Upper lobe of left lung (tissue), 4 donors: ENCODE results near the gene NME7.

Experiments
- EP300 ChIP-seq, 4 donors: sonication (generic); formaldehyde crosslinking; IDR thresholded peaks; one replicate each; pipeline ENCODE4 v1.5.1; 2017; ENCODE audit warnings: antibody characterized with exemption in 4 of 4, control low read depth in 2 of 4
- POLR2A ChIP-seq, 4 donors: fragments of 450-650 bp; IDR thresholded peaks; one replicate each; pipeline ENCODE4 v1.5.1; 2016 to 2017; ENCODE audit warnings: antibody characterized with exemption in 4 of 4, mild to moderate bottlenecking in 2 of 4
- POLR2AphosphoS5 ChIP-seq, 2 donors: sonication (generic); formaldehyde crosslinking; IDR thresholded peaks; one replicate each; pipeline ENCODE4 v1.5.1; 2017; ENCODE audit warnings: antibody characterized with exemption in 2 of 2
- TF ChIP-seq, protein P1 (sequence below), 6 experiments: fragments of 450-650 bp in 4 of 6; fragments of 200-600 bp in 2 of 6; sonication (generic) in 2 of 6; IDR thresholded peaks; one replicate each; pipeline ENCODE4 v1.5.1; 2016 to 2019; ENCODE audit warnings: antibody characterized with exemption in 6 of 6

DNA sequence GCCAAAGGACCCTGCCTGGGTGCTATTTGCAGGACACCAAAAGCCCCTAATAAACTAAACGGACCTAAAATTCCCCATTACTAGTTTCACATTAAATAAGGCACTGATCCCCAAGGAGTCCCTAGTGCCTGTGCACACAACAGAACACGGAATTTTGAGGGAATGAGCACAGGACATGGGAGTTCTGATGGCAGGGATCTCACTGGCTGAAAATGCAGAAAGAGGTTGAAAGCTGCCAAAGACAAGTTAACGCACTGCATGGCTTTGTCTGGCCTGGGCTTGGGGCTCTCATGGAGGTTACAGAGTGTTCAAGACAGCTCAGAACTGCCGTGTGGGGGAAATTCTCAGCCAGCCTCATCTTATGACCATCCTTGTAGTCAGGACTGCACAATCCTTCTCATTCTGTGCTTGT is 276.7 kb downstream of the NME7 start:
- TF ChIP-seq, protein P1, sequence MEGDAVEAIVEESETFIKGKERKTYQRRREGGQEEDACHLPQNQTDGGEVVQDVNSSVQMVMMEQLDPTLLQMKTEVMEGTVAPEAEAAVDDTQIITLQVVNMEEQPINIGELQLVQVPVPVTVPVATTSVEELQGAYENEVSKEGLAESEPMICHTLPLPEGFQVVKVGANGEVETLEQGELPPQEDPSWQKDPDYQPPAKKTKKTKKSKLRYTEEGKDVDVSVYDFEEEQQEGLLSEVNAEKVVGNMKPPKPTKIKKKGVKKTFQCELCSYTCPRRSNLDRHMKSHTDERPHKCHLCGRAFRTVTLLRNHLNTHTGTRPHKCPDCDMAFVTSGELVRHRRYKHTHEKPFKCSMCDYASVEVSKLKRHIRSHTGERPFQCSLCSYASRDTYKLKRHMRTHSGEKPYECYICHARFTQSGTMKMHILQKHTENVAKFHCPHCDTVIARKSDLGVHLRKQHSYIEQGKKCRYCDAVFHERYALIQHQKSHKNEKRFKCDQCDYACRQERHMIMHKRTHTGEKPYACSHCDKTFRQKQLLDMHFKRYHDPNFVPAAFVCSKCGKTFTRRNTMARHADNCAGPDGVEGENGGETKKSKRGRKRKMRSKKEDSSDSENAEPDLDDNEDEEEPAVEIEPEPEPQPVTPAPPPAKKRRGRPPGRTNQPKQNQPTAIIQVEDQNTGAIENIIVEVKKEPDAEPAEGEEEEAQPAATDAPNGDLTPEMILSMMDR (IDR thresholded peaks at IDR 0.05), result no peak
- no peak for TF ChIP-seq POLR2AphosphoS5 (IDR thresholded peaks at IDR 0.05)
- no peak for TF ChIP-seq EP300 (IDR thresholded peaks at IDR 0.05)
- TF ChIP-seq POLR2A (IDR thresholded peaks at IDR 0.05), result no peak
